H9 (cell line): ENCODE data around the gene ZNF335. TPM values are rescaled to one million over a fixed set of nuclear protein-coding genes. Genes with fewer than 3 reads are reported as not detected.

ENCODE experiments used
- DNase-seq: peaks from one replicate; pipeline ENCODE4 v3.0.0-alpha.2; 2017
- H2AFZ ChIP-seq: one replicate; pipeline ENCODE4 v1.6.1; 2013; ENCODE audit warnings: mild to moderate bottlenecking, low read length, control low read depth, moderate library complexity
- H2AK5ac ChIP-seq: 2 replicates; pipeline ENCODE4 v1.6.1; 2013; ENCODE audit warnings: low read length, control low read depth, mixed read lengths; ENCODE audit not compliant: insufficient read length
- H2BK120ac ChIP-seq: one replicate; pipeline ENCODE4 v1.6.1; 2013; ENCODE audit warnings: low read depth, mild to moderate bottlenecking, low read length, control low read depth, inconsistent platforms; ENCODE audit not compliant: poor library complexity, severe bottlenecking
- H2BK12ac ChIP-seq: 2 replicates; pipeline ENCODE4 v1.6.1; 2013; ENCODE audit warnings: low read length, control low read depth, mixed read lengths, low read depth; ENCODE audit not compliant: insufficient read length
- H2BK15ac ChIP-seq: 2 replicates; pipeline ENCODE4 v1.6.1; 2013; ENCODE audit warnings: low read depth, low read length, control low read depth
- H2BK20ac ChIP-seq: one replicate; pipeline ENCODE4 v1.6.1; 2013; ENCODE audit warnings: low read depth, mild to moderate bottlenecking, low read length, control low read depth, inconsistent platforms; ENCODE audit not compliant: poor library complexity, severe bottlenecking
- H2BK5ac ChIP-seq: 2 replicates; pipeline ENCODE4 v1.6.1; 2013; ENCODE audit warnings: low read length, control low read depth, mixed read lengths; ENCODE audit not compliant: insufficient read length
- H3K14ac ChIP-seq: 2 replicates; pipeline ENCODE4 v1.6.1; 2013; ENCODE audit warnings: low read length, control low read depth; ENCODE audit not compliant: insufficient read depth
- H3K18ac ChIP-seq: 2 replicates; pipeline ENCODE4 v1.6.1; 2013; ENCODE audit warnings: low read depth, mild to moderate bottlenecking, mixed read lengths, low read length, control low read depth; ENCODE audit not compliant: insufficient read length
- H3K23ac ChIP-seq: 2 replicates; pipeline ENCODE4 v1.6.1; 2013; ENCODE audit warnings: low read length, control low read depth, mixed read lengths, low read depth; ENCODE audit not compliant: insufficient read length
- H3K23me2 ChIP-seq: 2 replicates; pipeline ENCODE4 v1.6.1; 2013; ENCODE audit warnings: low read depth, mild to moderate bottlenecking, mixed read lengths, low read length, control low read depth; ENCODE audit not compliant: insufficient read length, poor library complexity, severe bottlenecking
- H3K27ac ChIP-seq: 2 replicates; pipeline ENCODE4 v1.5.1; 2013; ENCODE audit warnings: low read length, control low read depth, mixed read lengths, low read depth; ENCODE audit not compliant: insufficient read length
- H3K27me3 ChIP-seq: 2 replicates; pipeline ENCODE4 v1.6.1; 2013; ENCODE audit warnings: low read length, control low read depth, inconsistent platforms; ENCODE audit not compliant: insufficient read depth
- H3K4ac ChIP-seq: 2 replicates; pipeline ENCODE4 v1.6.1; 2013; ENCODE audit warnings: low read depth, mild to moderate bottlenecking, control low read depth, inconsistent platforms, low read length, moderate library complexity
- H3K4me1 ChIP-seq: 2 replicates; pipeline ENCODE4 v1.6.1; 2013; ENCODE audit warnings: low read length, control low read depth, inconsistent platforms; ENCODE audit not compliant: insufficient read depth
- H3K4me2 ChIP-seq: 2 replicates; pipeline ENCODE4 v1.6.1; 2013; ENCODE audit warnings: low read length, control low read depth, mixed read lengths; ENCODE audit not compliant: insufficient read length, insufficient read depth
- H3K56ac ChIP-seq: 2 replicates; pipeline ENCODE4 v1.6.1; 2013; ENCODE audit warnings: low read depth, mild to moderate bottlenecking, mixed read lengths, low read length, control low read depth; ENCODE audit not compliant: insufficient read length
- H3K79me1 ChIP-seq: 2 replicates; pipeline ENCODE4 v1.6.1; 2013; ENCODE audit warnings: low read depth, mild to moderate bottlenecking, moderate library complexity, low read length, control low read depth, inconsistent platforms; ENCODE audit not compliant: insufficient read depth, poor library complexity, severe bottlenecking
- H3K79me2 ChIP-seq: 2 replicates; pipeline ENCODE4 v1.6.1; 2013; ENCODE audit warnings: low read length, control low read depth, inconsistent platforms; ENCODE audit not compliant: insufficient read depth
- H3K9ac ChIP-seq: 2 replicates; pipeline ENCODE4 v1.6.1; 2013; ENCODE audit warnings: low read length, control low read depth, mixed read lengths; ENCODE audit not compliant: insufficient read length; ENCODE audit errors: extremely low read depth
- H3K9me3 ChIP-seq: one replicate; pipeline ENCODE4 v1.6.1; 2013; ENCODE audit warnings: low read depth, low read length, inconsistent platforms; ENCODE audit not compliant: control insufficient read depth
- H3T11ph ChIP-seq: one replicate; pipeline ENCODE4 v1.6.1; 2013; ENCODE audit warnings: mild to moderate bottlenecking, low read length, control low read depth, inconsistent platforms
- H4K20me1 ChIP-seq: one replicate; pipeline ENCODE4 v1.6.1; 2013; ENCODE audit not compliant: control insufficient read depth, insufficient read length, insufficient read depth
- H4K5ac ChIP-seq: 2 replicates; pipeline ENCODE4 v1.6.1; 2013; ENCODE audit warnings: low read depth, mild to moderate bottlenecking, mixed read lengths, low read length, control low read depth; ENCODE audit not compliant: insufficient read length
- H4K8ac ChIP-seq: replicated peaks from 2 replicates; pipeline ENCODE4 v1.6.1; 2013; ENCODE audit warnings: low read length, control low read depth, mixed read lengths, low read depth; ENCODE audit not compliant: insufficient read length
- H4K91ac ChIP-seq: 2 replicates; pipeline ENCODE4 v1.6.1; 2013; ENCODE audit warnings: low read depth, mild to moderate bottlenecking, moderate library complexity, mixed read lengths, low read length, control low read depth; ENCODE audit not compliant: insufficient read length
- H3K27ac Mint-ChIP-seq, 3 experiments: 2 replicates in 2 of 3; 3 replicates in 1 of 3; pipeline ENCODE4 v1.8.0; 2020 to 2021; ENCODE audit warnings: mixed read lengths in 3 of 3, mild to moderate bottlenecking in 1 of 3, moderate library complexity in 1 of 3
- H3K27me3 Mint-ChIP-seq: 2 replicates; pipeline ENCODE4 v1.8.0; 2021; ENCODE audit warnings: low read depth, mild to moderate bottlenecking, moderate library complexity, mixed read lengths
- H3K36me3 Mint-ChIP-seq, 3 experiments: 2 replicates in 2 of 3; 3 replicates in 1 of 3; pipeline ENCODE4 v1.8.0; 2020 to 2021; ENCODE audit warnings: low read depth in 3 of 3, mixed read lengths in 3 of 3; ENCODE audit not compliant: insufficient read depth in 1 of 3
- H3K4me1 Mint-ChIP-seq, 2 experiments: 2 replicates each; pipeline ENCODE4 v1.8.0; 2020; ENCODE audit warnings: mixed read lengths in 2 of 2
- H3K4me3 Mint-ChIP-seq, 2 experiments: 2 replicates in 1 of 2; 3 replicates in 1 of 2; pipeline ENCODE4 v1.8.0; 2020 to 2021; ENCODE audit warnings: mild to moderate bottlenecking in 2 of 2, mixed read lengths in 2 of 2, moderate library complexity in 1 of 2
- H3K9me3 Mint-ChIP-seq, 2 experiments: 2 replicates in 1 of 2; 3 replicates in 1 of 2; pipeline ENCODE4 v1.8.0; 2020; ENCODE audit warnings: mild to moderate bottlenecking in 2 of 2, mixed read lengths in 2 of 2, moderate library complexity in 1 of 2
- WGBS: extraction: QIAGEN DNeasy Blood & Tissue Kit; methylation state at CpG from one replicate; pipeline ENCODE4 v1.1.7; 2013; ENCODE audit warnings: missing lambda C conversion rate, low lambda C conversion rate, mixed read lengths; ENCODE audit not compliant: insufficient read length; ENCODE audit errors: extremely low coverage; 5-methylcytosine and 5-hydroxymethylcytosine counted together
- total RNA-seq: library from RNA; stranded (reverse); gene quantifications from 2 replicates; pipeline ENCODE4 v1.2.1, GENCODE V29; 2021
- TF ChIP-seq, protein P1 (sequence below): fragments of 200-600 bp; sonication (generic); conservative IDR thresholded peaks from 3 replicates; pipeline ENCODE4 v1.8.0; 2021; ENCODE audit warnings: antibody characterized with exemption, mild to moderate bottlenecking

ZNF335 gene
- total RNA-seq, 1 experiment from 2014 or later = 21.1 TPM

DNA sequence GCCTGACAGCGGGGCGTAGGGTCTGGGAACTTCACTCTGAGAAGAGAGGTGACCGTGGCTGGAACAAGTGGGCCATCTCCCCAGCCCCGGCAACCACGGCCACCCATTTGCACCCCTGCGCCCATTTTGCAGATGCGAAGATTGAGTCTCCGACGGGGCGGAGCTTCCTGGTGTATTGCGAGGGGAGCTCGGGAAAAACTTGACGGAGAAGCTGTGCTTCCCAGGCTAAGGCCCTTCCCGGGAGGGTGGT lies 653 bp downstream of the ZNF335 start:
- Histone ChIP-seq H3K79me2 (no peaks in the 10 kb centered on the region), H3K27ac (no peak overlapping the region), H3K14ac (peak overlapping the region; percentile 91), H2BK20ac (no peak overlapping the region), H3K23ac (no peak overlapping the region), H4K5ac (no peak overlapping the region), H2BK12ac (no peak overlapping the region), H3K9me3 (no peaks in the 10 kb centered on the region), H2BK5ac (no peak overlapping the region), H3K23me2 (peaks cover 8% of the 10 kb centered on the region), H3K79me1 (no peaks in the 10 kb centered on the region), H4K20me1 (no peaks in the 10 kb centered on the region), H3T11ph (no peak overlapping the region), H3K18ac (peak overlapping the region; percentile 85), H4K8ac (no peak overlapping the region), H3K9ac (peak overlapping the region; percentile 56), H3K4me1 (no peaks in the 10 kb centered on the region), H3K27me3 (no peaks in the 10 kb centered on the region), H2BK15ac (no peak overlapping the region), H3K56ac (no peak overlapping the region), H3K4me2 (peak overlapping the region; percentile 79), H3K4ac (no peak overlapping the region), H4K91ac (no peak overlapping the region), H2AK5ac (no peak overlapping the region), H2AFZ (no peak overlapping the region), H2BK120ac (no peak overlapping the region)
- Mint-ChIP-seq H3K27ac (no peak overlapping the region), H3K27me3 (no peaks in the 10 kb centered on the region; the same call in 1 of the 2 replicates), H3K4me1 (peaks cover 14 to 17% of the 10 kb centered on the region in 2 experiments), H3K4me3 (peak overlapping the region; percentile 92 to 95), H3K36me3 (peaks cover 0 to 14% (median 11%) of the 10 kb centered on the region in 3 experiments; a peak in 5 of 7 replicates), H3K9me3 (no peaks in the 10 kb centered on the region; a peak in 1 of 5 replicates)
- WGBS = no CpG with 5 or more reads among the region's 14 CpGs
- no peak for DNase-seq
- TF ChIP-seq, protein P1, sequence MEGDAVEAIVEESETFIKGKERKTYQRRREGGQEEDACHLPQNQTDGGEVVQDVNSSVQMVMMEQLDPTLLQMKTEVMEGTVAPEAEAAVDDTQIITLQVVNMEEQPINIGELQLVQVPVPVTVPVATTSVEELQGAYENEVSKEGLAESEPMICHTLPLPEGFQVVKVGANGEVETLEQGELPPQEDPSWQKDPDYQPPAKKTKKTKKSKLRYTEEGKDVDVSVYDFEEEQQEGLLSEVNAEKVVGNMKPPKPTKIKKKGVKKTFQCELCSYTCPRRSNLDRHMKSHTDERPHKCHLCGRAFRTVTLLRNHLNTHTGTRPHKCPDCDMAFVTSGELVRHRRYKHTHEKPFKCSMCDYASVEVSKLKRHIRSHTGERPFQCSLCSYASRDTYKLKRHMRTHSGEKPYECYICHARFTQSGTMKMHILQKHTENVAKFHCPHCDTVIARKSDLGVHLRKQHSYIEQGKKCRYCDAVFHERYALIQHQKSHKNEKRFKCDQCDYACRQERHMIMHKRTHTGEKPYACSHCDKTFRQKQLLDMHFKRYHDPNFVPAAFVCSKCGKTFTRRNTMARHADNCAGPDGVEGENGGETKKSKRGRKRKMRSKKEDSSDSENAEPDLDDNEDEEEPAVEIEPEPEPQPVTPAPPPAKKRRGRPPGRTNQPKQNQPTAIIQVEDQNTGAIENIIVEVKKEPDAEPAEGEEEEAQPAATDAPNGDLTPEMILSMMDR = no peak
